Stimulated activated CD8-positive, alpha-beta memory T cell treated with anti-CD3 and anti-CD28 coated beads, Interleukin-7, amount 100 ng/mL, for 4 hours (primary cell): ENCODE data around the gene CD300LG.
"Not testable (repeated sequence)": the region's sequence is repeated elsewhere in the genome, so short reads cannot be mapped to it uniquely, and the experiment has no call there.

Experiments
- DNase-seq, 2 donors: peaks; one replicate each; pipeline ENCODE4 v3.0.0-alpha.2; 2020; ENCODE audit warnings: low read depth in 2 of 2

CD300LG gene

GRCh38 chr17:43825567-43825966 is 21.4 kb upstream of the CD300LG start:
- no peak for DNase-seq

- DNase-seq: no peak
Observed at GRCh38 chr17:43826206-43826605, 20.8 kb upstream of the CD300LG start.

GRCh38 chr17:43827596-43827995 is 19.4 kb upstream of the CD300LG start:
- DNase-seq: no peak

GRCh38 chr17:43829738-43830137 is 17.2 kb upstream of the CD300LG start:
- DNase-seq: no peak

- no peak for DNase-seq
Observed at GRCh38 chr17:43830510-43831140, 16.4 kb upstream of the CD300LG start.

GRCh38 chr17:43831633-43832032 is 15.3 kb upstream of the CD300LG start:
- DNase-seq: no peak

GRCh38 chr17:43832168-43832975 is 14.6 kb upstream of the CD300LG start:
- no peak for DNase-seq

- peak in 1 of 2 donors; percentile 48 for DNase-seq
Observed at GRCh38 chr17:43832976-43833829, 13.8 kb upstream of the CD300LG start, which contains the start of gene MPP3. TSS of gene MPP3 (minus strand) at chr17:43833146. CDS start at chr17:43831906, 1,240 bp downstream.

- DNase-seq: no peak
Observed at GRCh38 chr17:43834106-43834505, 12.9 kb upstream of the CD300LG start.

GRCh38 chr17:43839670-43840108 is 7.3 kb upstream of the CD300LG start:
- DNase-seq: no peak

GRCh38 chr17:43840814-43841213 is 6.2 kb upstream of the CD300LG start:
- no peak for DNase-seq

GRCh38 chr17:43841282-43841681 is 5.7 kb upstream of the CD300LG start:
- no peak for DNase-seq

- not testable (repeated sequence) for DNase-seq
Observed at GRCh38 chr17:43842091-43842974, 4.6 kb upstream of the CD300LG start.

- no peak for DNase-seq
Observed at GRCh38 chr17:43842975-43843325, 4.0 kb upstream of the CD300LG start.

GRCh38 chr17:43844241-43844640 is 2.7 kb upstream of the CD300LG start:
- no peak for DNase-seq

- no peak for DNase-seq
Observed at GRCh38 chr17:43845766-43846165, 1.2 kb upstream of the CD300LG start.

- peak; percentile 38 to 43 for DNase-seq
Observed at GRCh38 chr17:43846221-43846712, 709 bp upstream of the CD300LG start.

- DNase-seq: no peak
Observed at GRCh38 chr17:43848601-43849000, 1.6 kb downstream of the CD300LG start.

- no peak for DNase-seq
Observed at GRCh38 chr17:43849116-43849515, 2.1 kb downstream of the CD300LG start.

- no peak for DNase-seq
Observed at GRCh38 chr17:43852571-43852970, 5.6 kb downstream of the CD300LG start.

GRCh38 chr17:43853546-43853945 is 6.6 kb downstream of the CD300LG start:
- no peak for DNase-seq
